Measurements from ENCODE around the gene PGD.

Gene PGD

GRCh38 chr1:10432910-10433700, 34.2 kb downstream of the PGD start:
- Histone ChIP-seq H3K4me1 (ENCODE audit: insufficient read depth, poor library complexity, severe bottlenecking) (peaks cover 4% of the 10 kb centered on the region), H3K36me3 (ENCODE audit: low read depth) (peaks cover 4% of the 10 kb centered on the region; the same call in 1 of the 2 replicates), H3K4me3 (ENCODE audit: severe bottlenecking) (no peak overlapping the region), H3K27ac (ENCODE audit: poor library complexity, severe bottlenecking) (no peak overlapping the region), H3K27me3 (ENCODE audit: insufficient read depth, poor library complexity, severe bottlenecking) (no peaks in the 10 kb centered on the region), H3K9me3 (ENCODE audit: severe bottlenecking) (no peaks in the 10 kb centered on the region)
- no peak for ATAC-seq (ENCODE audit: low read depth)
- no peak for DNase-seq (ENCODE audit: low spot score)
- TF ChIP-seq CTCF (IDR thresholded peaks at IDR 0.05; ENCODE audit: poor library complexity, severe bottlenecking), result no peak

- no peak for TF ChIP-seq CTCF (IDR thresholded peaks at IDR 0.05; ENCODE audit: poor library complexity, severe bottlenecking)
- DNase-seq (ENCODE audit: low spot score) (no peak), ATAC-seq (ENCODE audit: low read depth) (no peak)
- Histone ChIP-seq H3K27ac (ENCODE audit: poor library complexity, severe bottlenecking) (no peak overlapping the region), H3K9me3 (ENCODE audit: severe bottlenecking) (no peaks in the 10 kb centered on the region), H3K4me3 (ENCODE audit: severe bottlenecking) (no peak overlapping the region), H3K36me3 (ENCODE audit: low read depth) (peaks cover 4% of the 10 kb centered on the region; the same call in 1 of the 2 replicates), H3K27me3 (ENCODE audit: insufficient read depth, poor library complexity, severe bottlenecking) (no peaks in the 10 kb centered on the region), H3K4me1 (ENCODE audit: insufficient read depth, poor library complexity, severe bottlenecking) (peaks cover 4% of the 10 kb centered on the region)
These were observed 34.9 kb downstream of the PGD start for GRCh38 chr1:10433790-10434189.

GRCh38 chr1:10434590-10434989, 35.7 kb downstream of the PGD start:
- DNase-seq (ENCODE audit: low spot score) (no peak), ATAC-seq (ENCODE audit: low read depth) (no peak)
- Histone ChIP-seq H3K4me1 (ENCODE audit: insufficient read depth, poor library complexity, severe bottlenecking) (peaks cover 4% of the 10 kb centered on the region), H3K27ac (ENCODE audit: poor library complexity, severe bottlenecking) (no peak overlapping the region), H3K36me3 (ENCODE audit: low read depth) (peaks cover 4% of the 10 kb centered on the region; the same call in 1 of the 2 replicates), H3K9me3 (ENCODE audit: severe bottlenecking) (no peaks in the 10 kb centered on the region), H3K27me3 (ENCODE audit: insufficient read depth, poor library complexity, severe bottlenecking) (no peaks in the 10 kb centered on the region), H3K4me3 (ENCODE audit: severe bottlenecking) (no peak overlapping the region)
- TF ChIP-seq CTCF (IDR thresholded peaks at IDR 0.05; ENCODE audit: poor library complexity, severe bottlenecking), result no peak

GRCh38 chr1:10437052-10437451, 38.2 kb downstream of the PGD start:
- Histone ChIP-seq H3K36me3 (ENCODE audit: low read depth) (peaks cover 10% of the 10 kb centered on the region), H3K4me1 (ENCODE audit: insufficient read depth, poor library complexity, severe bottlenecking) (no peaks in the 10 kb centered on the region), H3K27me3 (ENCODE audit: insufficient read depth, poor library complexity, severe bottlenecking) (no peaks in the 10 kb centered on the region), H3K4me3 (ENCODE audit: severe bottlenecking) (no peak overlapping the region), H3K27ac (ENCODE audit: poor library complexity, severe bottlenecking) (no peak overlapping the region), H3K9me3 (ENCODE audit: severe bottlenecking) (no peaks in the 10 kb centered on the region)
- no peak for TF ChIP-seq CTCF (IDR thresholded peaks at IDR 0.05; ENCODE audit: poor library complexity, severe bottlenecking)
- DNase-seq (ENCODE audit: low spot score) (no peak), ATAC-seq (ENCODE audit: low read depth) (no peak)

- H3K9me3 ChIP-seq (ENCODE audit: severe bottlenecking), result no peaks in the 10 kb centered on the region
- no peak for TF ChIP-seq CTCF (IDR thresholded peaks at IDR 0.05; ENCODE audit: poor library complexity, severe bottlenecking)
- ATAC-seq (ENCODE audit: low read depth), result no peak
- H3K27me3 ChIP-seq (ENCODE audit: insufficient read depth, poor library complexity, severe bottlenecking), result no peaks in the 10 kb centered on the region
- no peak overlapping the region for H3K4me3 ChIP-seq (ENCODE audit: severe bottlenecking)
- H3K4me1 ChIP-seq (ENCODE audit: insufficient read depth, poor library complexity, severe bottlenecking), result no peaks in the 10 kb centered on the region
- H3K36me3 ChIP-seq (ENCODE audit: low read depth), result peaks cover 10% of the 10 kb centered on the region
- H3K27ac ChIP-seq (ENCODE audit: poor library complexity, severe bottlenecking), result no peak overlapping the region
- DNase-seq (ENCODE audit: low spot score), result no peak
These were observed 39.9 kb downstream of the PGD start for GRCh38 chr1:10438677-10439163.
